ENCODE data around the gene SH2D6. TPM values are rescaled to one million over a fixed set of nuclear protein-coding genes. Genes with fewer than 3 reads are reported as not detected.

SH2D6 gene
- total RNA-seq, 4 donors from 2014 or later: 7.6 to 14.2 (median 11.4) TPM; not detected in 1

DNA sequence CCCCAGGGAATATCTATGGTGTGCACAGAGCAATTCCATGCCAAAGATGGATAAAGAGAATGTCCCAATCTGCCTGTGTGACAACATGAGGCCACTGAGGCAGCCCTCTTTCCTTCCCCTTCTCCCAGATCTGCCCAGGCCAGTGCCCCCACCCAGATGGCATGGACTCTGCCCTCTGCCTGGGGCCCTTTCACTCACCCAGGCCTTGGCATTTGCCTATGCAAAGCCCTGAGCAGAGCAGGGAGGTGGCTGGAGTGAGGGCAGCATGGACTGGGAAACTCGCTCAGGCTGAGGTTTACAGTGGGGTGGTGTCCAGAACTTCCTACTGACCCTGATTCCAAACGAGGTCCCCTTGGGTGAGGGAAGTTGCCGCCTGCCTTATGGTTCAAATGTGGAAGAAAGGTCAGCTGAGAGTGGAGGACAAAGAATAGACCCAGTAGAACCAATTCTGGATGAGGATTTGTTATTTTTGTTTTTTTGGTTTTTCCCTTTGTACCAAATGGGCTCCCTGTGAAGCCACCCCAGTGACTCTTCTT, 8.9 kb downstream of the SH2D6 start:
- peak; percentile 39 for DNase-seq
- no peak overlapping the region for H3K27ac ChIP-seq
- no peak for TF ChIP-seq POLR2A (IDR thresholded peaks at IDR 0.05)
- no peak for TF ChIP-seq EP300 (IDR thresholded peaks at IDR 0.05; ENCODE audit: low read depth)
- no peak for TF ChIP-seq CTCF (IDR thresholded peaks at IDR 0.05)
- TF ChIP-seq POLR2AphosphoS5 (IDR thresholded peaks at IDR 0.05): no peak
- no peaks in the 10 kb centered on the region for H3K36me3 ChIP-seq
- intact Hi-C loops (cut with DNase I; ENCODE audit: low total_unique reads): no loop called here
- H3K9me3 ChIP-seq: no peaks in the 10 kb centered on the region
- in situ Hi-C loops (cut with MboI; ENCODE audit: low pct_ligation_motif_present in 1 of 4, low pct_unique_long_range_greater_than_20kb in 1 of 4, low sequenced_read_pairs in 3 of 4): no loop called here
- WGBS, 2 donors (ENCODE audit: low coverage in 1 of 2): 31 to 59% methylated on average over 3 of the region's 3 CpGs
- no peak overlapping the region for H3K4me3 ChIP-seq
- no peaks in the 10 kb centered on the region for H3K27me3 ChIP-seq
- H3K4me1 ChIP-seq: peaks cover 0 to 7% (median 2%) of the 10 kb centered on the region in 4 donors

DNA sequence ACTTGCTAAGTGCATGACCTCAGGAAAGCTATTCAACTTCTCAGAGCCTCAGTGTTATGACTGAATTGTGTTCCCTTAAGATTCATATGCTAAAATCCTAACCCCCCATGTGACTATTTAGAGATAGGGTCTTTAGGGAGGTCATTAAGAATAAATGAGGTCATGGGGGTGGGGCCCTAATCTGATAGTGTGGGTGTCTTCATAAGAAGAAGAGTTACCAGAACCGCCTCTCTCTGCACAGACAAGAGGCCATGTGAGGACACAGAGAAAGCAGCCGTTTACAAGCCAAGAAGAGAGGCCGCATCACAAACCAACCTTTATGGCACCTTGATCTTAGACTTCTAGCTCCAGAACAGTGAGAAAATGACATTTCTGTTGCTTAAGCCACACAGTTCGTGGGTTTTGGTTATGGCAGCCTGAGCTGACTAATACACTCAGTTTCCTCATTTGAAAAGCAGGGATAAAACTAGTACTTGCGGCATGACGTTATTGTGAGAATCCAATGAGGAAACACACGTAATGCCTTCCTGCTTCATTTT, 9.9 kb downstream of the SH2D6 start:
- Histone ChIP-seq H3K4me1 (peaks cover 4 to 12% (median 6%) of the 10 kb centered on the region in 4 donors), H3K27me3 (no peaks in the 10 kb centered on the region), H3K27ac (no peak overlapping the region), H3K4me3 (no peak overlapping the region), H3K36me3 (no peaks in the 10 kb centered on the region), H3K9me3 (no peaks in the 10 kb centered on the region)
- no peak for DNase-seq
- intact Hi-C loops (cut with DNase I; ENCODE audit: low total_unique reads): no loop called here
- WGBS, 2 donors (ENCODE audit: low coverage in 1 of 2): 77 to 80% methylated on average over 1 to 7 of the region's 7 CpGs
- in situ Hi-C loops (cut with MboI; ENCODE audit: low pct_ligation_motif_present in 1 of 4, low pct_unique_long_range_greater_than_20kb in 1 of 4, low sequenced_read_pairs in 3 of 4): no loop called here
- TF ChIP-seq POLR2A (IDR thresholded peaks at IDR 0.05) (no peak), POLR2AphosphoS5 (IDR thresholded peaks at IDR 0.05) (no peak), EP300 (IDR thresholded peaks at IDR 0.05; ENCODE audit: low read depth) (no peak), CTCF (IDR thresholded peaks at IDR 0.05) (no peak)

DNA sequence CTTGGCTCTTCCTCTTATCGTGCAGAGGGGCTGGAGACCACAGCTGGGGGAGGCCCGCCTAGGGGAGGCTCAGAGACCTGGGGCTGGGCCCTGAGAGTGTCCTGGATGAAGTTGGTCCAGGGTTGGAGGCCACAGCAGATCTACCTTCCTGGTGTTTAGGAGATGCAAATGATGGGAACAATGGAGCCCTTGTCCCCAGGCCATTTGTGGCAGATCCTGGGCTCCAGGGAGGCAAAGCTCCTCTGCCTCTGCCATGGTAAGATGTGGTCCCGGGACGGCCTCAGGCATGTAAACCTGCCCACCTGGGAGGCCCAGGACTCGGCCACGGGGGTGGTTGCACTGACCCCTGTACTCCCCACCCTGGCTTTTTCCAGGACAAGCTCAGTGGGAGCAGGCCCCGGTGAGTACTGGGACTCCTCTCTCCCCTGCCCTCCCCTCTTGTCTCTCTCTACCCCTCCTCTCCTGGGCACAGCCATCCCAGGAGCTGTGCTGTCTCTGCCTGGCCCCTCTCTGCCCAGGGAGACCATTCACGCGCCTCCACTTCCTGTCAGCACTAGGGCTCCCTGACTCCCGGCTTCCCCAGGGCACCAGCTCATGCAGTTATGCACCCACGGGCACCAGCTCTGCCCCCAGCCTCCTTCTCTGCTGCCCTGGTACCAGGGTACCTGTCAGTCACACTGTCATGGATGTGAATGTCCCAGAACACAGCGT, 10.9 kb downstream of the SH2D6 start:
- Histone ChIP-seq H3K27me3 (no peaks in the 10 kb centered on the region), H3K27ac (no peak overlapping the region), H3K4me3 (no peak overlapping the region), H3K36me3 (no peaks in the 10 kb centered on the region), H3K9me3 (no peaks in the 10 kb centered on the region), H3K4me1 (peaks cover 10 to 22% (median 15%) of the 10 kb centered on the region in 4 donors)
- 83 to 86% methylated on average over 1 to 12 of the region's 12 CpGs for WGBS, 2 donors (ENCODE audit: low coverage in 1 of 2)
- DNase-seq: no peak
- TF ChIP-seq EP300 (IDR thresholded peaks at IDR 0.05; ENCODE audit: low read depth) (no peak), CTCF (IDR thresholded peaks at IDR 0.05) (no peak), POLR2AphosphoS5 (IDR thresholded peaks at IDR 0.05) (no peak), POLR2A (IDR thresholded peaks at IDR 0.05) (no peak)
- intact Hi-C loops (cut with DNase I; ENCODE audit: low total_unique reads) (no loop called here), in situ Hi-C loops (cut with MboI; ENCODE audit: low pct_ligation_motif_present in 1 of 4, low pct_unique_long_range_greater_than_20kb in 1 of 4, low sequenced_read_pairs in 3 of 4) (no loop called here)

DNA sequence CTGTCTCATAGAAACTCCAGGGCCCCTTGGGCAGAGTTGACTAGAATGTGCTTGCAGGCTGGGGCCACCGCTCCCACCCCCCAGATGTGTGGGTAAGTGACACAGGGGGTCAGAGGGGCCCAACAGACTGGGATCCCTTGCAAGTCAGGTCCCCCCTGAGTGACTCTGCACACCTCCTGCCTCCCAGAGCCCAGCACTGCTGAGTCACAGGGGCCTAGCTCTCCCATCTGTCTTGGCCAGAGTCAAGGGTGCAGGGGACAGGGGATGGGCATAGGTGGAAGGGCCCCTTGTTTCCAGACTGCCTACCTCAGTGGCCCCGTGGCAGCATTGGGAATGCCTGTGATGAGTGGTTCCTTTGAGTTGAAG, 11.4 kb downstream of the SH2D6 start:
- DNase-seq: no peak
- TF ChIP-seq CTCF (IDR thresholded peaks at IDR 0.05) (no peak), POLR2AphosphoS5 (IDR thresholded peaks at IDR 0.05) (no peak), POLR2A (IDR thresholded peaks at IDR 0.05) (no peak), EP300 (IDR thresholded peaks at IDR 0.05; ENCODE audit: low read depth) (no peak)
- 100% methylated on average over 2 of the region's 2 CpGs; no CpG with 5 or more reads in 1 of the 2 donors for WGBS, 2 donors (ENCODE audit: low coverage in 1 of 2)
- Histone ChIP-seq H3K9me3 (no peaks in the 10 kb centered on the region), H3K27ac (no peak overlapping the region), H3K4me1 (peaks cover 10 to 24% (median 20%) of the 10 kb centered on the region in 4 donors), H3K36me3 (no peaks in the 10 kb centered on the region), H3K27me3 (no peaks in the 10 kb centered on the region), H3K4me3 (no peak overlapping the region)
- intact Hi-C loops (cut with DNase I; ENCODE audit: low total_unique reads): no loop called here
- in situ Hi-C loops (cut with MboI; ENCODE audit: low pct_ligation_motif_present in 1 of 4, low pct_unique_long_range_greater_than_20kb in 1 of 4, low sequenced_read_pairs in 3 of 4): no loop called here
